Stimulated activated CD4-positive, alpha-beta T cell treated with anti-CD3 and anti-CD28 coated beads, Interleukin-2, amount 100 ng/mL, for 4 hours (primary cell): ENCODE results near the gene CIRBP.
"Not testable (repeated sequence)": the region's sequence is repeated elsewhere in the genome, so short reads cannot be mapped to it uniquely, and the experiment has no call there.

Experiments
- DNase-seq: peaks from one replicate; pipeline ENCODE4 v3.0.0-alpha.2; 2020; ENCODE audit warnings: low read depth

Gene CIRBP

GRCh38 chr19:1313695-1314613 is 44.8 kb downstream of the CIRBP start:
- DNase-seq = no peak

GRCh38 chr19:1315470-1316166 is 46.5 kb downstream of the CIRBP start:
- DNase-seq = no peak

GRCh38 chr19:1316466-1316865 is 47.3 kb downstream of the CIRBP start:
- no peak for DNase-seq

- DNase-seq = no peak
Observed at GRCh38 chr19:1317274-1318003, 48.3 kb downstream of the CIRBP start.

GRCh38 chr19:1318678-1319471 is 49.7 kb downstream of the CIRBP start:
- DNase-seq = no peak

GRCh38 chr19:1320282-1320650 is 51.1 kb downstream of the CIRBP start:
- DNase-seq = not testable (repeated sequence)

- no peak for DNase-seq
Observed at GRCh38 chr19:1321539-1321938, 52.4 kb downstream of the CIRBP start.

GRCh38 chr19:1322198-1322981 is 53.3 kb downstream of the CIRBP start:
- DNase-seq = no peak

- no peak for DNase-seq
Observed at GRCh38 chr19:1324249-1324805, 55.2 kb downstream of the CIRBP start.
